ENCODE measurements around the gene CLIP2.

DNA sequence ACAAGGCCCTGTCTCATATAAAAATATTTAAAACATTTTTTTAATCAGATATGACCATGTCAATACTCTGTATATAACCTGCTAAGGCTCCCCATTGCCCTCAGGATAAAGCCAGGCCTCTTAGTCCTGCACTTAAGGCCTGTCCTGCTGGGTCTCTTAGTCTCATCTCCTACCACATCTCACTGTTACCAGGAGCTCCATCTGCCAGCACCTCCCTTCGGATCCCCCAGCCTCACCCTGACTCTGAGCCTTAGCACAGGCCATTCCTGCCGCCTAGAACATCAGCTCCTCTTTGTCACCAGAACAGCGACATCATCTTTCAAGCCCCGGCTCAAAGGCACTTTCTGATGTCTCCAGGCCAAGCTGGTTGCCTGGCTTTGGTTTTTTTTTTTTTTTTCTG, 138.8 kb downstream of the CLIP2 start:
- TF ChIP-seq, protein P1, sequence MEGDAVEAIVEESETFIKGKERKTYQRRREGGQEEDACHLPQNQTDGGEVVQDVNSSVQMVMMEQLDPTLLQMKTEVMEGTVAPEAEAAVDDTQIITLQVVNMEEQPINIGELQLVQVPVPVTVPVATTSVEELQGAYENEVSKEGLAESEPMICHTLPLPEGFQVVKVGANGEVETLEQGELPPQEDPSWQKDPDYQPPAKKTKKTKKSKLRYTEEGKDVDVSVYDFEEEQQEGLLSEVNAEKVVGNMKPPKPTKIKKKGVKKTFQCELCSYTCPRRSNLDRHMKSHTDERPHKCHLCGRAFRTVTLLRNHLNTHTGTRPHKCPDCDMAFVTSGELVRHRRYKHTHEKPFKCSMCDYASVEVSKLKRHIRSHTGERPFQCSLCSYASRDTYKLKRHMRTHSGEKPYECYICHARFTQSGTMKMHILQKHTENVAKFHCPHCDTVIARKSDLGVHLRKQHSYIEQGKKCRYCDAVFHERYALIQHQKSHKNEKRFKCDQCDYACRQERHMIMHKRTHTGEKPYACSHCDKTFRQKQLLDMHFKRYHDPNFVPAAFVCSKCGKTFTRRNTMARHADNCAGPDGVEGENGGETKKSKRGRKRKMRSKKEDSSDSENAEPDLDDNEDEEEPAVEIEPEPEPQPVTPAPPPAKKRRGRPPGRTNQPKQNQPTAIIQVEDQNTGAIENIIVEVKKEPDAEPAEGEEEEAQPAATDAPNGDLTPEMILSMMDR (conservative IDR thresholded peaks at IDR 0.05; ENCODE audit: low read length): no peak
- no peak for TF ChIP-seq EZH2phosphoT487 (IDR thresholded peaks at IDR 0.05; ENCODE audit: borderline replicate concordance)

Data from Loucy (cell line).